ENCODE measurements around the gene CUTA.

Gene CUTA

GRCh38 chr6:33466075-33466735, 48.3 kb upstream of the CUTA start:
- no peaks in the 10 kb centered on the region for H3K36me3 ChIP-seq (ENCODE audit: control insufficient read depth in 2 of 2, insufficient read depth in 1 of 2, low read length in 2 of 2)
- H3K9me3 ChIP-seq (ENCODE audit: control insufficient read depth, insufficient read depth, low read depth, low read length) = no peaks in the 10 kb centered on the region
- H3K4me1 ChIP-seq (ENCODE audit: control insufficient read depth, insufficient read depth, low read length) = no peaks in the 10 kb centered on the region
- TF ChIP-seq BCL11A (tag by site-specific recombination; IDR thresholded peaks at IDR 0.05; ENCODE audit: low read depth) (no peak), ZNF544 (tag by site-specific recombination; IDR thresholded peaks at IDR 0.05) (no peak), OVOL3 (tag by site-specific recombination; IDR thresholded peaks at IDR 0.05) (no peak), ZSCAN23 (tag by site-specific recombination; IDR thresholded peaks at IDR 0.05) (no peak), ZNF600 (tag by site-specific recombination; IDR thresholded peaks at IDR 0.05) (no peak), GLI2 (tag by site-specific recombination; IDR thresholded peaks at IDR 0.05; ENCODE audit: borderline replicate concordance, low read depth) (no peak)
- POLR2A ChIA-PET = no interaction called here
- H3K27ac ChIP-seq (ENCODE audit: extremely low read depth, low read depth, low read length) = no peak overlapping the region
- CTCF ChIA-PET = interaction anchor here (0.6 to 1.2 kb wide), 2 partner anchors 22 to 124 kb away, joined by 3 to 4 read pairs; no protein-coding TSS in a partner anchor
- no peak overlapping the region for H3K4me3 ChIP-seq (ENCODE audit: low read depth, low read length)

- ChIA-PET POLR2A (interaction anchor here (1.2 kb wide), 1 partner anchor 121 kb away, joined by 3 read pairs; the partner anchor contains the start of gene BAK1), CTCF (interaction anchor here (1.0 kb wide), 1 partner anchor 33 kb away, joined by 3 read pairs; no protein-coding TSS in a partner anchor)
- Histone ChIP-seq H3K36me3 (ENCODE audit: control insufficient read depth in 2 of 2, insufficient read depth in 1 of 2, low read length in 2 of 2) (peaks cover 0 to 21% of the 10 kb centered on the region in 2 experiments; a peak in 1 of 3 replicates), H3K27ac (ENCODE audit: extremely low read depth, low read depth, low read length) (no peak overlapping the region), H3K4me1 (ENCODE audit: control insufficient read depth, insufficient read depth, low read length) (no peaks in the 10 kb centered on the region), H3K4me3 (ENCODE audit: low read depth, low read length) (no peak overlapping the region), H3K9me3 (ENCODE audit: control insufficient read depth, insufficient read depth, low read depth, low read length) (no peaks in the 10 kb centered on the region)
- TF ChIP-seq ZNF645 (tag by site-specific recombination; IDR thresholded peaks at IDR 0.05) (no peak), ZNF248 (tag by site-specific recombination; IDR thresholded peaks at IDR 0.05) (no peak), ZBTB44 (tag by site-specific recombination; IDR thresholded peaks at IDR 0.05) (no peak)
Measured at GRCh38 chr6:33459226-33459625, 41.3 kb upstream of the CUTA start.

GRCh38 chr6:33458676-33459075, 40.8 kb upstream of the CUTA start:
- Histone ChIP-seq H3K36me3 (ENCODE audit: control insufficient read depth in 2 of 2, insufficient read depth in 1 of 2, low read length in 2 of 2) (peaks cover 0 to 21% of the 10 kb centered on the region in 2 experiments; a peak in 1 of 3 replicates), H3K9me3 (ENCODE audit: control insufficient read depth, insufficient read depth, low read depth, low read length) (no peaks in the 10 kb centered on the region), H3K27ac (ENCODE audit: extremely low read depth, low read depth, low read length) (no peak overlapping the region), H3K4me3 (ENCODE audit: low read depth, low read length) (no peak overlapping the region), H3K4me1 (ENCODE audit: control insufficient read depth, insufficient read depth, low read length) (no peaks in the 10 kb centered on the region)
- TF ChIP-seq ZNF37A (tag by site-specific recombination; IDR thresholded peaks at IDR 0.05) (no peak), ZSCAN4 (tag by site-specific recombination; IDR thresholded peaks at IDR 0.05) (no peak), ZNF48 (tag by site-specific recombination; IDR thresholded peaks at IDR 0.05) (no peak), TSHZ1 (tag by site-specific recombination; IDR thresholded peaks at IDR 0.05; ENCODE audit: borderline replicate concordance) (no peak)
- CTCF ChIA-PET = no interaction called here
- POLR2A ChIA-PET = interaction anchor here (1.2 kb wide), 1 partner anchor 121 kb away, joined by 3 read pairs; the partner anchor contains the start of gene BAK1

All from HEK293 (cell line).